HG02798 (cell line): ENCODE data around the gene CASP7.
"Not testable (repeated sequence)": the region's sequence is repeated elsewhere in the genome, so short reads cannot be mapped to it uniquely, and the experiment has no call there.

Experiments used
- ATAC-seq: cut with Tn5 transposase; IDR thresholded peaks from one replicate; pipeline ENCODE4 v1.9.1; 2021; ENCODE audit warnings: mild to moderate bottlenecking; ENCODE audit not compliant: unreplicated experiment, poor library complexity

Gene CASP7

GRCh38 chr10:113746217-113746957, 66.7 kb downstream of the CASP7 start:
- ATAC-seq = no peak

- ATAC-seq = no peak
These were observed 71.5 kb downstream of the CASP7 start, which contains the start of gene PLEKHS1 for GRCh38 chr10:113751181-113751732. TSS of gene PLEKHS1 (plus strand) at chr10:113751682. CDS start at chr10:113755278, 3,596 bp downstream.

GRCh38 chr10:113752553-113752952, 72.8 kb downstream of the CASP7 start:
- ATAC-seq = no peak

GRCh38 chr10:113753020-113753692, 73.4 kb downstream of the CASP7 start:
- ATAC-seq = no peak

GRCh38 chr10:113754125-113754524, 74.4 kb downstream of the CASP7 start:
- no peak for ATAC-seq

- ATAC-seq = no peak
These were observed 75.1 kb downstream of the CASP7 start for GRCh38 chr10:113754768-113755167.

- no peak for ATAC-seq
These were observed 77.3 kb downstream of the CASP7 start for GRCh38 chr10:113756940-113757543.

GRCh38 chr10:113762083-113762482, 82.4 kb downstream of the CASP7 start:
- ATAC-seq = no peak

- ATAC-seq = no peak
These were observed 84.9 kb downstream of the CASP7 start for GRCh38 chr10:113764582-113764981.

GRCh38 chr10:113765910-113766309, 86.2 kb downstream of the CASP7 start:
- ATAC-seq = no peak

- ATAC-seq = no peak
These were observed 87.5 kb downstream of the CASP7 start for GRCh38 chr10:113767222-113767621.

GRCh38 chr10:113770346-113770745, 90.6 kb downstream of the CASP7 start:
- no peak for ATAC-seq

- not testable (repeated sequence) for ATAC-seq
These were observed 91.4 kb downstream of the CASP7 start for GRCh38 chr10:113771131-113771530.

- no peak for ATAC-seq
These were observed 96.1 kb downstream of the CASP7 start for GRCh38 chr10:113775686-113776294.

GRCh38 chr10:113776553-113776952, 96.8 kb downstream of the CASP7 start:
- ATAC-seq = no peak
